ENCODE results near the gene TMEM273.

The TMEM273 gene

DNA sequence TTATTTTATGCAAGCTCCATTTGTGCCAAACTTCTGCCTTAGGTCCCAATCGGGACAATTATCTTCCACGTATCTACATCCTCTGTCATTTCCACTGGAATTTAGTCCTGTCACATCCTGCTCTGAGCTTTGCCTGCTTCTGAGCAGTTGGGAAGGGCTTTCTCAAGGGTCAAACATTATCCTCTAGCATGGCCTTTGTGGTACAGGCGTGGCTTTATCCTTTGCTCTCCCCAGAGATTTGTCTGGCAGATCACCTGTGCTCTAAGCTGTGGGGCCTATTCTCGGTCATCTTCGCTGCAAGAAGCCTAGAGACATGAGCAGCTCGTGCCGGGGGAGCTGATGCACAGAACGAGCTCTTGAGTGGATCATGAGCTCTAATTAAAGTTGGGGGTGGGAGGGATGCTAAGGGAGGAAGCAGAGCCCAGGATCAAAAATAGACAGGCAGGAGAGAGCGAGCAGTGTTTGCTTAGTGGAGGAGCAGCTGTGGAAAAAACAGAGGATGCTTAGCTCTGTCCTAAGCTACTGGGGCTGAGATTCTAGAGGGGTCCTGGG lies 19.8 kb upstream of the TMEM273 start:
- no peak overlapping the region for H2AFZ ChIP-seq (ENCODE audit: low read depth, low read length)
- no peak overlapping the region for H3K9ac ChIP-seq (ENCODE audit: low read length)
- H3K4me1 ChIP-seq (ENCODE audit: low read length), result peaks cover 9% of the 10 kb centered on the region
- no peak overlapping the region for H3K27ac ChIP-seq (ENCODE audit: low read length)
- H4K20me1 ChIP-seq (ENCODE audit: insufficient read depth, low read length), result no peaks in the 10 kb centered on the region
- H3K9me3 ChIP-seq (ENCODE audit: insufficient read depth, low read length), result no peaks in the 10 kb centered on the region
- H3K4me3 ChIP-seq (ENCODE audit: low read length), result no peak overlapping the region
- TF ChIP-seq, protein P1, sequence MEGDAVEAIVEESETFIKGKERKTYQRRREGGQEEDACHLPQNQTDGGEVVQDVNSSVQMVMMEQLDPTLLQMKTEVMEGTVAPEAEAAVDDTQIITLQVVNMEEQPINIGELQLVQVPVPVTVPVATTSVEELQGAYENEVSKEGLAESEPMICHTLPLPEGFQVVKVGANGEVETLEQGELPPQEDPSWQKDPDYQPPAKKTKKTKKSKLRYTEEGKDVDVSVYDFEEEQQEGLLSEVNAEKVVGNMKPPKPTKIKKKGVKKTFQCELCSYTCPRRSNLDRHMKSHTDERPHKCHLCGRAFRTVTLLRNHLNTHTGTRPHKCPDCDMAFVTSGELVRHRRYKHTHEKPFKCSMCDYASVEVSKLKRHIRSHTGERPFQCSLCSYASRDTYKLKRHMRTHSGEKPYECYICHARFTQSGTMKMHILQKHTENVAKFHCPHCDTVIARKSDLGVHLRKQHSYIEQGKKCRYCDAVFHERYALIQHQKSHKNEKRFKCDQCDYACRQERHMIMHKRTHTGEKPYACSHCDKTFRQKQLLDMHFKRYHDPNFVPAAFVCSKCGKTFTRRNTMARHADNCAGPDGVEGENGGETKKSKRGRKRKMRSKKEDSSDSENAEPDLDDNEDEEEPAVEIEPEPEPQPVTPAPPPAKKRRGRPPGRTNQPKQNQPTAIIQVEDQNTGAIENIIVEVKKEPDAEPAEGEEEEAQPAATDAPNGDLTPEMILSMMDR (IDR thresholded peaks at IDR 0.05; ENCODE audit: low read depth, low read length), result no peak
- no peak for TF ChIP-seq EZH2phosphoT487 (IDR thresholded peaks at IDR 0.05; ENCODE audit: low read depth)
- no peak overlapping the region for H3K4me2 ChIP-seq (ENCODE audit: low read length)
- no peaks in the 10 kb centered on the region for H3K79me2 ChIP-seq (ENCODE audit: low read length)
- peaks cover 9% of the 10 kb centered on the region for H3K27me3 ChIP-seq (ENCODE audit: low read depth, low read length)
- no peaks in the 10 kb centered on the region for H3K36me3 ChIP-seq (replicated peaks; ENCODE audit: low read depth, low read length)

DNA sequence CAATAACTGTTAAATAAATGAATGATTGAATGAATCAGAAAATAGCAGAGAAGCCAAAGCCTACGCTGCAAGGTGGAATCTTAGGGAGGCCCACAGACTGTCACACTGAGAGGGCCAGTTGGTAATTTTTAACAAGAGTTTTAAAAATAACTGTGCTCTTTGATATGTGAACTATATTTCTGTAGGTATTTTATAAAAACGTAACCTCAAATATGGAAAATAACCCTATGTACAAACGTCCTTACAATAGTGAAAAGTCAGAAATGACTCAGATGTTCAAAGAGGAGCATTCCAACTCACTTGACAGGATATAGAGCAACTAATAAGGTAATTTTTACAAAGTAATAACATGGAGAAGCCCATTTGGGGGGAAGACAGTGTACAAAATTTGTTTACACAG lies 18.9 kb upstream of the TMEM273 start:
- H3K27ac ChIP-seq (ENCODE audit: low read length), result no peak overlapping the region
- peaks cover 9% of the 10 kb centered on the region for H3K27me3 ChIP-seq (ENCODE audit: low read depth, low read length)
- no peaks in the 10 kb centered on the region for H3K36me3 ChIP-seq (replicated peaks; ENCODE audit: low read depth, low read length)
- H3K4me2 ChIP-seq (ENCODE audit: low read length), result peak overlapping the region; percentile 7; the same call in 1 of the 2 replicates
- H3K4me1 ChIP-seq (ENCODE audit: low read length), result peaks cover 9% of the 10 kb centered on the region
- H3K9me3 ChIP-seq (ENCODE audit: insufficient read depth, low read length), result no peaks in the 10 kb centered on the region
- no peaks in the 10 kb centered on the region for H4K20me1 ChIP-seq (ENCODE audit: insufficient read depth, low read length)
- no peaks in the 10 kb centered on the region for H3K79me2 ChIP-seq (ENCODE audit: low read length)
- TF ChIP-seq, protein P1 (IDR thresholded peaks at IDR 0.05; ENCODE audit: low read depth, low read length), result no peak
- TF ChIP-seq EZH2phosphoT487 (IDR thresholded peaks at IDR 0.05; ENCODE audit: low read depth), result no peak
- no peak overlapping the region for H3K4me3 ChIP-seq (ENCODE audit: low read length)
- H2AFZ ChIP-seq (ENCODE audit: low read depth, low read length), result no peak overlapping the region
- H3K9ac ChIP-seq (ENCODE audit: low read length), result no peak overlapping the region

DNA sequence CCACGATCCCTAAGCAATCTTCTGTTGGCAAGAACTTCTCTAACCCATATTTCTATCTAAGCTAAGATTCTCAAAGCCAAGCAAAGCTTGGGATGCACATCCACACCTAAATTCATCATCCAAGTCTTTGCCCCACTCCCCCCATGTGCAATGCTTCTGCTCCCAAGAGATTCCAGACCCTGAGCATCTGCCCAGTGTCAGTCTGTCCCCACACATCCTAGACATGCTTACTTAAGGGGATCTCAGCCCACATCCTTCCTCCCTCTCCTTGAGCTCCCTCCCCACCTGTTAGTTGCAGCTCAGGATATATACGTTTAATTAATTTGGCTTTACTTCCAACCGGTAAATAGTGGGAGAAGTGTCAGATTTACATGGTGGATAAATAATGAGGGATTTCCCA lies 17.0 kb upstream of the TMEM273 start:
- Histone ChIP-seq H3K4me1 (ENCODE audit: low read length) (peaks cover 9% of the 10 kb centered on the region), H4K20me1 (ENCODE audit: insufficient read depth, low read length) (no peaks in the 10 kb centered on the region), H3K4me2 (ENCODE audit: low read length) (no peak overlapping the region), H2AFZ (ENCODE audit: low read depth, low read length) (no peak overlapping the region), H3K27ac (ENCODE audit: low read length) (no peak overlapping the region), H3K9me3 (ENCODE audit: insufficient read depth, low read length) (no peaks in the 10 kb centered on the region), H3K27me3 (ENCODE audit: low read depth, low read length) (peaks cover 9% of the 10 kb centered on the region), H3K9ac (ENCODE audit: low read length) (no peak overlapping the region), H3K79me2 (ENCODE audit: low read length) (no peaks in the 10 kb centered on the region), H3K36me3 (replicated peaks; ENCODE audit: low read depth, low read length) (no peaks in the 10 kb centered on the region), H3K4me3 (ENCODE audit: low read length) (no peak overlapping the region)
- TF ChIP-seq, protein P1 (IDR thresholded peaks at IDR 0.05; ENCODE audit: low read depth, low read length), result no peak

DNA sequence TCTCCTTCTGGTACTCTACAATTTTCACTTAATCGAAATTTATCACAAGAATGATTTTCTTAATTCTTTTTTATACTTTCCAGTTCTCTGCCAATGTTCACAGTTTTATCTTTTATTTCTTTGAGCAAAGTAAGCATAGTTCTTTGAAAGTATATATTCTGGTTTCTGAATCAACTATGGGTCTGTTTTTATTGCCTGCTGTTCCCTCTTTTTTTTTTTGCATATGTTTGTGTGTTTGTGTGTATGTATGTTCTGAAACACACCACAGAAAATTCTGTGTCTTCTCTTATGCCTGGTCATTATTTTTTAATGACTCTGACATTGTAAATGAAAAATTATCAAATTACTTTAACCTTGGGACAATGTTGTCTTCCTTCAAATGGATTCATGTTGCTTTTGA lies 15.9 kb upstream of the TMEM273 start:
- no peak overlapping the region for H2AFZ ChIP-seq (ENCODE audit: low read depth, low read length)
- no peak for TF ChIP-seq EZH2phosphoT487 (IDR thresholded peaks at IDR 0.05; ENCODE audit: low read depth)
- TF ChIP-seq, protein P1 (IDR thresholded peaks at IDR 0.05; ENCODE audit: low read depth, low read length), result no peak
- H3K27me3 ChIP-seq (ENCODE audit: low read depth, low read length), result peaks cover 9% of the 10 kb centered on the region

More for the DNA sequence above, 15.9 kb upstream of the TMEM273 start:
- Histone ChIP-seq H3K4me3 (ENCODE audit: low read length) (no peak overlapping the region), H3K36me3 (replicated peaks; ENCODE audit: low read depth, low read length) (no peaks in the 10 kb centered on the region), H3K79me2 (ENCODE audit: low read length) (no peaks in the 10 kb centered on the region), H3K4me1 (ENCODE audit: low read length) (peaks cover 9% of the 10 kb centered on the region), H4K20me1 (ENCODE audit: insufficient read depth, low read length) (no peaks in the 10 kb centered on the region), H3K27ac (ENCODE audit: low read length) (no peak overlapping the region), H3K9me3 (ENCODE audit: insufficient read depth, low read length) (no peaks in the 10 kb centered on the region), H3K4me2 (ENCODE audit: low read length) (no peak overlapping the region), H3K9ac (ENCODE audit: low read length) (no peak overlapping the region)
